Testis (tissue), 2 donors: ENCODE measurements around the gene CYP2F1.

ENCODE experiments used
- POLR2A ChIP-seq: fragments of 450-650 bp; IDR thresholded peaks from one replicate; pipeline ENCODE4 v1.6.1; 2017; ENCODE audit warnings: antibody characterized with exemption, mild to moderate bottlenecking, moderate library complexity
- TF ChIP-seq, protein P1 (sequence below), 3 experiments: fragments of 450-650 bp in 2 of 3; fragments of 200-600 bp in 1 of 3; sonication (generic) in 1 of 3; IDR thresholded peaks; one replicate each; pipeline ENCODE4 v1.5.1; 2016 to 2019; ENCODE audit warnings: antibody characterized with exemption in 3 of 3, mild to moderate bottlenecking in 2 of 3, moderate library complexity in 1 of 3

DNA sequence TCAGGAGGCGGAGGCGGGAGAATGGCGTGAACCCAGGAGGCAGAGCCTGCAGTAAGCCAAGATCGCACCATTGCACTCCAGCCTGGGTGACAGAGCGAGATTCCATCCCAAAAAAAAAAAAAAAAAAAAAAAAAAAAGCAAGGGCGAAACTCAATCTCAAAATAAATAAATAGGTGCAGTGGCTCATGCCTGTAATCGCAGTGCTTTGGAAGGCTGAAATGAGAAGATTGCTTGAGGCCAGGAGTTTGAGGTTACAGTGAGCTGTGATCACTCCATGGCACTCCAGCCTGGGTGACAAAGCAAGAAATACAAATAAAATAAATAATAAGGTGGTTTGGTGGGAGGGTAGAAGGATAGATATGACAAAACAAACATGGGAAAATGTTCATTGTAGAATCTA is 39.8 kb downstream of the CYP2F1 start:
- TF ChIP-seq, protein P1, sequence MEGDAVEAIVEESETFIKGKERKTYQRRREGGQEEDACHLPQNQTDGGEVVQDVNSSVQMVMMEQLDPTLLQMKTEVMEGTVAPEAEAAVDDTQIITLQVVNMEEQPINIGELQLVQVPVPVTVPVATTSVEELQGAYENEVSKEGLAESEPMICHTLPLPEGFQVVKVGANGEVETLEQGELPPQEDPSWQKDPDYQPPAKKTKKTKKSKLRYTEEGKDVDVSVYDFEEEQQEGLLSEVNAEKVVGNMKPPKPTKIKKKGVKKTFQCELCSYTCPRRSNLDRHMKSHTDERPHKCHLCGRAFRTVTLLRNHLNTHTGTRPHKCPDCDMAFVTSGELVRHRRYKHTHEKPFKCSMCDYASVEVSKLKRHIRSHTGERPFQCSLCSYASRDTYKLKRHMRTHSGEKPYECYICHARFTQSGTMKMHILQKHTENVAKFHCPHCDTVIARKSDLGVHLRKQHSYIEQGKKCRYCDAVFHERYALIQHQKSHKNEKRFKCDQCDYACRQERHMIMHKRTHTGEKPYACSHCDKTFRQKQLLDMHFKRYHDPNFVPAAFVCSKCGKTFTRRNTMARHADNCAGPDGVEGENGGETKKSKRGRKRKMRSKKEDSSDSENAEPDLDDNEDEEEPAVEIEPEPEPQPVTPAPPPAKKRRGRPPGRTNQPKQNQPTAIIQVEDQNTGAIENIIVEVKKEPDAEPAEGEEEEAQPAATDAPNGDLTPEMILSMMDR (IDR thresholded peaks at IDR 0.05), result no peak
- TF ChIP-seq POLR2A, result no peak
